OCI-LY1 (cell line): ENCODE measurements around the gene FKBP9.

Source experiments
- H2AFZ ChIP-seq: fragments of 200-600 bp; sonication (generic), shearing (Covaris generic); 2 replicates; pipeline ENCODE4 v1.6.0; 2014; ENCODE audit warnings: antibody characterized with exemption, mild to moderate bottlenecking, low read length
- H3F3A ChIP-seq: fragments of 200-600 bp; sonication (generic), shearing (Covaris generic); 2 replicates; pipeline ENCODE4 v1.6.0; 2014; ENCODE audit warnings: mild to moderate bottlenecking, antibody characterized with exemption, low read length, moderate library complexity; ENCODE audit not compliant: insufficient read depth
- H3K27ac ChIP-seq: fragments of 200-600 bp; sonication (generic); 2 replicates; pipeline ENCODE4 v1.5.1; 2014; ENCODE audit warnings: low read length, mixed run types, mild to moderate bottlenecking, low read depth; ENCODE audit not compliant: poor library complexity, severe bottlenecking
- H3K27me3 ChIP-seq: fragments of 200-600 bp; sonication (generic); 2 replicates; pipeline ENCODE4 v1.6.0; 2014; ENCODE audit warnings: antibody characterized with exemption, mild to moderate bottlenecking, low read length, moderate library complexity; ENCODE audit not compliant: insufficient read depth
- H3K36me3 ChIP-seq: fragments of 200-600 bp; sonication (generic); 2 replicates; pipeline ENCODE4 v1.6.1; 2014; ENCODE audit warnings: mild to moderate bottlenecking, antibody characterized with exemption, low read length, moderate library complexity, mixed read lengths; ENCODE audit not compliant: insufficient read depth
- H3K4me1 ChIP-seq: fragments of 200-600 bp; sonication (generic); 2 replicates; pipeline ENCODE4 v1.5.1; 2014; ENCODE audit warnings: mild to moderate bottlenecking, low read length, moderate library complexity; ENCODE audit not compliant: insufficient read depth, severe bottlenecking
- H3K4me2 ChIP-seq: fragments of 200-600 bp; sonication (generic), shearing (Covaris generic); 2 replicates; pipeline ENCODE4 v1.6.1; 2014; ENCODE audit warnings: low read length
- H3K4me3 ChIP-seq: fragments of 200-600 bp; sonication (generic); 2 replicates; pipeline ENCODE4 v1.5.1; 2014; ENCODE audit warnings: low read length, low read depth, mild to moderate bottlenecking, mixed read lengths; ENCODE audit not compliant: poor library complexity, severe bottlenecking
- H3K79me2 ChIP-seq: fragments of 200-600 bp; shearing (Covaris generic); 2 replicates; pipeline ENCODE4 v1.6.1; 2016; ENCODE audit warnings: mixed run types, low read length, mixed read lengths; ENCODE audit not compliant: insufficient read depth
- H3K9ac ChIP-seq: fragments of 200-600 bp; sonication (generic), shearing (Covaris generic); 2 replicates; pipeline ENCODE4 v1.6.1; 2014; ENCODE audit warnings: mild to moderate bottlenecking, low read length, mixed read lengths
- H3K9me2 ChIP-seq: fragments of 200-600 bp; sonication (generic), shearing (Covaris generic); 2 replicates; pipeline ENCODE4 v1.6.1; 2014; ENCODE audit warnings: low read depth, mild to moderate bottlenecking, low read length, mixed read lengths
- H3K9me3 ChIP-seq: fragments of 200-600 bp; shearing (Covaris generic); 2 replicates; pipeline ENCODE4 v1.6.1; 2014; ENCODE audit warnings: low read length, mixed read lengths
- H4K20me1 ChIP-seq: fragments of 200-600 bp; sonication (generic), shearing (Covaris generic); 2 replicates; pipeline ENCODE4 v1.6.0; 2016; ENCODE audit warnings: mild to moderate bottlenecking, low read length; ENCODE audit not compliant: insufficient read depth
- EZH2 ChIP-seq: fragments of 200-600 bp; sonication (generic), shearing (Covaris generic); IDR thresholded peaks from 2 replicates; pipeline ENCODE4 v1.8.0; 2017; ENCODE audit warnings: borderline replicate concordance, mixed run types, mild to moderate bottlenecking, antibody characterized with exemption, low read length, moderate library complexity, mixed read lengths
- TF ChIP-seq, protein P1 (sequence below): fragments of 200-600 bp; sonication (generic), shearing (Covaris generic); IDR thresholded peaks from 2 replicates; pipeline ENCODE4 v1.5.1; 2017; ENCODE audit warnings: mild to moderate bottlenecking, antibody characterized with exemption, low read length, moderate library complexity, mixed read lengths

FKBP9 gene

DNA sequence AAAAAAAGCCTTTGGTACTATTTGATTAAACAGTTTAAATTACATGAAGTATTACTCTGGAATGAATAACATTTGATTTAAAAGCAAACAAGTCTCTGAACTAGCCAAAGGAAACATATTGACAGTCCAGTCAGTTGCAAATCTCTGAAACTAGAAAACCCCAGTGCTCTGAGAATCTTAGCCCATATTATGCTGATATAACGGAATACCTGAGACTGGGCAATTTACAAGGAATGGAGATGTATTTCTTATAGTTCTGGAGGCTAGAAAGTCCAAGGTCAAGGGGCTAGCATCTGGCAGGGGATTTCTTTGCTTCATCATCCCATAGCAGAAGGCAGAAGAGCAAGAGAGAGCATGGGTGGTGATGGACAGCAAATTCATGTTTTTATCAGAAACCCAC, 21.7 kb upstream of the FKBP9 start:
- no peaks in the 10 kb centered on the region for H4K20me1 ChIP-seq
- no peak for TF ChIP-seq EZH2
- TF ChIP-seq, protein P1, sequence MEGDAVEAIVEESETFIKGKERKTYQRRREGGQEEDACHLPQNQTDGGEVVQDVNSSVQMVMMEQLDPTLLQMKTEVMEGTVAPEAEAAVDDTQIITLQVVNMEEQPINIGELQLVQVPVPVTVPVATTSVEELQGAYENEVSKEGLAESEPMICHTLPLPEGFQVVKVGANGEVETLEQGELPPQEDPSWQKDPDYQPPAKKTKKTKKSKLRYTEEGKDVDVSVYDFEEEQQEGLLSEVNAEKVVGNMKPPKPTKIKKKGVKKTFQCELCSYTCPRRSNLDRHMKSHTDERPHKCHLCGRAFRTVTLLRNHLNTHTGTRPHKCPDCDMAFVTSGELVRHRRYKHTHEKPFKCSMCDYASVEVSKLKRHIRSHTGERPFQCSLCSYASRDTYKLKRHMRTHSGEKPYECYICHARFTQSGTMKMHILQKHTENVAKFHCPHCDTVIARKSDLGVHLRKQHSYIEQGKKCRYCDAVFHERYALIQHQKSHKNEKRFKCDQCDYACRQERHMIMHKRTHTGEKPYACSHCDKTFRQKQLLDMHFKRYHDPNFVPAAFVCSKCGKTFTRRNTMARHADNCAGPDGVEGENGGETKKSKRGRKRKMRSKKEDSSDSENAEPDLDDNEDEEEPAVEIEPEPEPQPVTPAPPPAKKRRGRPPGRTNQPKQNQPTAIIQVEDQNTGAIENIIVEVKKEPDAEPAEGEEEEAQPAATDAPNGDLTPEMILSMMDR = no peak
- no peaks in the 10 kb centered on the region for H3K79me2 ChIP-seq
- H3K36me3 ChIP-seq = no peaks in the 10 kb centered on the region
- no peaks in the 10 kb centered on the region for H3F3A ChIP-seq
- H3K9me2 ChIP-seq = no peaks in the 10 kb centered on the region
- H3K9me3 ChIP-seq = no peaks in the 10 kb centered on the region
- no peak overlapping the region for H3K4me3 ChIP-seq
- no peak overlapping the region for H3K4me2 ChIP-seq
- no peaks in the 10 kb centered on the region for H3K4me1 ChIP-seq
- no peaks in the 10 kb centered on the region for H3K27me3 ChIP-seq
- H3K27ac ChIP-seq = no peak overlapping the region
- H2AFZ ChIP-seq = no peak overlapping the region
- no peak overlapping the region for H3K9ac ChIP-seq

DNA sequence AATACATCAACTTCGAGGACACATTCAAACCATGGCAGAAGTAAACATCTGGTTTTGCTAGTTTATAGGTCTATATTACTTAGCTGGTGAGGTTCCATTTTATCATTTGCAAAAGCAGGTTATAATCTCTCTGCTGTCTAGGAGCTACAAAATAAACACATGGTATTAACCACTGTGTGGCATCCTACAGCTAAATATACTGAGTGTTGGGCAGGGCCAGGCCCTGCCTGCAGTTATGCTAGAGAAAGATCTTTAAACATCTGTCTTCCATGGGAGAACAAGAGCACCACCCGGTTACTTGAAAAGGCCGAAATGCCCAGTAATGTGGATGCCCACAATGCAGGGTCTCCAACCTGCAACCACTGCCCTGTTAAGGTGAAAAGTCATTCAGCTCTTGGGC, 20.6 kb upstream of the FKBP9 start:
- Histone ChIP-seq H3K79me2 (no peaks in the 10 kb centered on the region), H3K9ac (no peak overlapping the region), H3K27ac (no peak overlapping the region), H4K20me1 (no peaks in the 10 kb centered on the region), H3F3A (no peaks in the 10 kb centered on the region), H3K27me3 (no peaks in the 10 kb centered on the region), H3K4me2 (no peak overlapping the region), H3K9me2 (no peaks in the 10 kb centered on the region), H2AFZ (no peak overlapping the region), H3K9me3 (no peaks in the 10 kb centered on the region), H3K36me3 (no peaks in the 10 kb centered on the region), H3K4me3 (no peak overlapping the region), H3K4me1 (no peaks in the 10 kb centered on the region)
- TF ChIP-seq, protein P1 = no peak
- TF ChIP-seq EZH2 = no peak

DNA sequence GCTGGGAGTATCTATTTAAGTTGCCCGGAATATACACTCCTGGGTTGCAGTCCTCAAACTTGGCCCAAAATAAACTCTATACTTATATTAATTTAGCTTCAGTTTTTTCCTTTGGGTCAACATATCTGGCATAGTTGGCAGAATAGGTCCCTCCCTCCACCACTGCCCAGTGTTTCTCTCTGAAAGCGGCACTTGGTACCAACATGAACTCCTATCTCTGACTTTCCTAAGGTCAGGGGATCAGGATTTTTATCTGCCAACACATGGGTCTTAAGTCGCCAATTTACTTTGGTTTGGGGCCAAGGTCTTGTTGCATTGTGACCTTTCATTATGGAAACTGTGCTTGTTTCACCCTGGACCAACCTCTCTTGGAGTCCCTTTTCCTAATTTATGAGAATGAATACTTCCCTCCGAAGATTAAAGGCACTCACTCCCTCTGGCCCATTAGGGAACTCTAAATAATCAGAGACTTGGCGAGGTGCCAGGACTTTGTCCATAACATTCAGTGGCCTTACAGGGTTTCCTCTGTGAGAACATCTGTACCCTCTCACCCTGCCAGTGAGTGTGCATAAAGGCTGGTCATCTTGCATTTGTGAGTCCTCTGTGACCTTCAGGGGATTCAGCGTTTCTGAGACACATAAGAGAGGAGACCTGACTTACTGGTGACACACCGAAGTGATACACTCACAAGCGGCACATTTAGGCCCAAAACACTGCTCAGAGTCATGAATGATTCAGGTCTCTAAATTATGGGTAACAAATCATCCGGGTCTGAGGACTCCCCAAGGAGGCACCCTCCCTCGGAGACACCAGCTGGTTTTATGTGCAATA, 19.7 kb upstream of the FKBP9 start:
- no peaks in the 10 kb centered on the region for H3K9me3 ChIP-seq
- no peaks in the 10 kb centered on the region for H3K4me1 ChIP-seq
- no peak overlapping the region for H3K4me3 ChIP-seq
- no peak overlapping the region for H3K27ac ChIP-seq
- H3K9me2 ChIP-seq = no peaks in the 10 kb centered on the region
- no peak overlapping the region for H3K4me2 ChIP-seq
- no peaks in the 10 kb centered on the region for H3K79me2 ChIP-seq
- H4K20me1 ChIP-seq = no peaks in the 10 kb centered on the region
- TF ChIP-seq EZH2 = no peak
- TF ChIP-seq, protein P1 = no peak
- no peaks in the 10 kb centered on the region for H3F3A ChIP-seq
- no peak overlapping the region for H2AFZ ChIP-seq
- no peaks in the 10 kb centered on the region for H3K36me3 ChIP-seq
- no peak overlapping the region for H3K9ac ChIP-seq
- H3K27me3 ChIP-seq = no peaks in the 10 kb centered on the region
